ENCODE results near the gene PTPRE. TPM values are rescaled to one million over a fixed set of nuclear protein-coding genes. Genes with fewer than 3 reads are reported as not detected.
A peak's percentile ranks its signal among the peaks of the same experiment; 100 is the strongest.

Gene PTPRE
- total and polyA plus RNA-seq, 8 donors, result 1.0 to 7.1 (median 2.1) TPM

DNA sequence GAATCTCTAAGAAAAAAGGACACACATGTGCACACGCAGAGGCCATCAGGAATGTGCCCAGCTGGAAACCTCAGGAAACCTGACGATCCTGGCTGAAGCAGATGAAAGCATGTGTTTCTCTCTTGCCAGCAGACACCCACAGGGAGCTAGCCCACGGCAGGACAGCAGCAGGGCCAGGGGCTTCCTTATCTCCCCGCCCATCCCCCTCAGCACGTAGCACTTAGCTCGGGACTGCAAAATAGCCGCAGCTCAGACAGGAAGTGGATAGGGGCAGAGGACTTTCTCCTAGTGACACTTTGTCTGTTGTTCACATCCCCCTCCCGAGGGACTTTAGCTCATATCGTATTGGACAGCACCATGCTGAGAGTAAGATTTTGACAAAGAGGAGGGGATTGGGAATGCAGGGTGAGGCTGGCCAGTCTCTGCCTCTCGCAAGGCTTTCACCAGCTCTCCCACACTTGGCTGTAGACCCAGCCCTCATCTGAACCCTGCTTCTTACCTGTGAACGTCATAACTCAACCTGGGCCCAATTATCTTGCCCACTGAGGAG, 155.5 kb downstream of the PTPRE start:
- intact Hi-C loops (cut with DNase I), result no loop called here
- TF ChIP-seq, protein P1, sequence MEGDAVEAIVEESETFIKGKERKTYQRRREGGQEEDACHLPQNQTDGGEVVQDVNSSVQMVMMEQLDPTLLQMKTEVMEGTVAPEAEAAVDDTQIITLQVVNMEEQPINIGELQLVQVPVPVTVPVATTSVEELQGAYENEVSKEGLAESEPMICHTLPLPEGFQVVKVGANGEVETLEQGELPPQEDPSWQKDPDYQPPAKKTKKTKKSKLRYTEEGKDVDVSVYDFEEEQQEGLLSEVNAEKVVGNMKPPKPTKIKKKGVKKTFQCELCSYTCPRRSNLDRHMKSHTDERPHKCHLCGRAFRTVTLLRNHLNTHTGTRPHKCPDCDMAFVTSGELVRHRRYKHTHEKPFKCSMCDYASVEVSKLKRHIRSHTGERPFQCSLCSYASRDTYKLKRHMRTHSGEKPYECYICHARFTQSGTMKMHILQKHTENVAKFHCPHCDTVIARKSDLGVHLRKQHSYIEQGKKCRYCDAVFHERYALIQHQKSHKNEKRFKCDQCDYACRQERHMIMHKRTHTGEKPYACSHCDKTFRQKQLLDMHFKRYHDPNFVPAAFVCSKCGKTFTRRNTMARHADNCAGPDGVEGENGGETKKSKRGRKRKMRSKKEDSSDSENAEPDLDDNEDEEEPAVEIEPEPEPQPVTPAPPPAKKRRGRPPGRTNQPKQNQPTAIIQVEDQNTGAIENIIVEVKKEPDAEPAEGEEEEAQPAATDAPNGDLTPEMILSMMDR (IDR thresholded peaks at IDR 0.05), result no peak
- no peaks in the 10 kb centered on the region for H3K4me1 ChIP-seq
- ATAC-seq, result peak in 1 of 4 donors; percentile 6
- whole genome bisulfite sequencing, 2 donors, result 19 to 22% methylated on average over 11 of the region's 11 CpGs
- FAIRE-seq, result no peak
- no peaks in the 10 kb centered on the region for H3K27me3 ChIP-seq
- H3K36me3 ChIP-seq, result no peaks in the 10 kb centered on the region
- no peak for DNase-seq
- no peaks in the 10 kb centered on the region for H3K9me3 ChIP-seq
- peak overlapping the region in 1 of 4 donors; percentile 55 for H3K27ac ChIP-seq
- no peak overlapping the region for H3K4me3 ChIP-seq

DNA sequence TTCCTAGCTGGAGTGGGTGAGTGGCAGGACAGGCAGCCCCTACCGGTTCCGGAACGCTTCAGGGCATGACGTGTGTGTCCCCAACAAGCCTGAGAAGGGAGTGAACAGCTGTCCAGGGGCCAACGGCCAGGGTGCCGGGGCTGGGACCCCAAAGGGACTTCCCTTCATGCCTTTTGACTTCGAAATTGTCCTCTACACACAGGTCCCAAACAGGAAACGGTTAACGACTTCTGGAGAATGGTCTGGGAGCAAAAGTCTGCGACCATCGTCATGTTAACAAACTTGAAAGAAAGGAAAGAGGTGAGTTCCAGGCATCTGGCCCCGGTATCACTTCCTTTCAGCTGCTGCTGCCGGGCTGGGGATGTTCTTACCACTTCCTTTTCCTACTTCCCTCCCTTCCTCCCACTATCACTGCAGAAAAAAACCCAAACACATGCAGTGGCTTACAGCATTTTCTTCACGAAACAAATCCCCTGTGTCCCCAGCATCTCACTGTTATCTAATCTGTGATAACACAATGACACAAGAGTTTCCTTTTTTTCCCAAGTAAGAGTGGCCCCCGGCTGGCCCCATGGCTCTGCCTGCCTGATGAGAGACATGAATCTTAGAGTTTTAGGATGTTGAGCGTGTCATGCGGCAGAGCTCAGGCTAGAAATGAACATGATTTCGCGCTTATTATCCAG, 156.1 kb downstream of the PTPRE start:
- DNase-seq, result no peak

DNA sequence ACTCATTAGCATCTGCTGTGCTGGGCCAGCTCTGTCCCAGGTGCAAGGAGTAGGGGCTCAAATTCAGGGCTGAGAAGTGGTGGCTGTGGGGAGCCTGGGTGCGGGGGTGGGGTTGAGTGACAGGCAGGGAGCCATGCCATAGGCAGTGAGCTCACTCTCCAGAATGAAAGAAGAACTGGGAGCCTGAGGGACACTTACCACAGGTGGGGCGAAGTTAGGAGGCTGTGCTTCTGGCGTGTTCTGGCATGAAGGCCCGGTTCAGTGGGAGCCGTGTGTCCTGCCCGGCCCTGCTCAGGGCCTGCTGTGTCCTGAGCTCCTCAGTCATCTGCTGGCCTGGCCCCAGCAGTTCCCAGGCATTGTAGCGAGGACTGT, 156.8 kb downstream of the PTPRE start:
- ATAC-seq, result peak in 2 of 4 donors; percentile 7 to 8
- WGBS, 2 donors, result 67% methylated on average over 7 of the region's 7 CpGs

More for the DNA sequence above, 156.1 kb downstream of the PTPRE start:
- H3K4me3 ChIP-seq, result no peak overlapping the region
- H3K27me3 ChIP-seq, result no peaks in the 10 kb centered on the region
- TF ChIP-seq, protein P1 (IDR thresholded peaks at IDR 0.05), result no peak
- intact Hi-C loops (cut with DNase I), result no loop called here
- FAIRE-seq (no peak), ATAC-seq (peak in 2 of 4 donors; percentile 43 to 47)
- H3K36me3 ChIP-seq, result no peaks in the 10 kb centered on the region
- no peaks in the 10 kb centered on the region for H3K9me3 ChIP-seq
- 35 to 40% methylated on average over 19 of the region's 19 CpGs for WGBS, 2 donors
- H3K27ac ChIP-seq, result peak overlapping the region in 1 of 4 donors; percentile 55
- H3K4me1 ChIP-seq, result no peaks in the 10 kb centered on the region

DNA sequence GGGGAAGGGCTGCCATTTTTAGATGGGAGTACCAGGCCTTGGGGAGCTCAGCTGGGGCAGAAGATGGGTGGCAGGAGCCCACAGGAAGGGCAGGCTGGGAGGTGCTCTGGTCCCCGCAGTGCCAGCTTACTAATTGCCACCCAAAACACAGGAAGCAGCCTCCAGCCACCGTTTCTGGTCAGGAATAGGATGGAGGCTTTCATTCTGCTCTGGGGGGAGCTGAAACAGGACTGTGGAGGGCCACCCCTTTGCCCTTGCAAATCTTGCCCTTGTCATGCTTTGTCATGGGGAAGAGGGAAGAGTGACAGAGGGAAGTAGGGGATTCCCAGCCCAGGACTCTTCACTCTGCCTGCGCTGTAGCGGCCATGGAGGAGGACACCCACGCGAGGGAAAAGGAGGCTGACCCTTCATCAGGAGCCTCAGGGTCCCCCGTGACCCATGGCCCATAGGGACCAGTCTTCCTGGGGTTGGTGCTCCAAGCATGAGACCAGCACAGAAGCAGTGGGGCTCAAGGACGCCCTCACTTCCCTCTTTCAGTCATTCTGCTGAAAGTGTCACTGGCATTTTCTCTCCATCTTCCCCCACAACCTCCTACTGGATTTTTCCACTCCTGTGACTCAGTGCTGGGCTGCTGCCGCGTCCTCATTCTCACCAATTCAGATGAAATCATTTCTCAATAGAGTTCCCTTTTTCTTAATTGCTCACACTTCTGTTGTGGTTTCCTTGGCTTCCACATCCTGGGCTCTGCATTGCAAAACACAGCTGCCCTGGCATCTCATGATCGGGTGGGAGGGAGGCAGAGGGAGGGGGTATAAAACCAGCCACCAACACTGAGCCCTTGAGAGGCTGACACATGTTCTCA, 157.4 kb downstream of the PTPRE start:
- peak overlapping the region in 2 of 4 donors; percentile 55 to 61 for H3K27ac ChIP-seq

More for the DNA sequence above, 156.8 kb downstream of the PTPRE start:
- Histone ChIP-seq H3K4me1 (no peaks in the 10 kb centered on the region), H3K36me3 (no peaks in the 10 kb centered on the region), H3K9me3 (no peaks in the 10 kb centered on the region), H3K4me3 (no peak overlapping the region), H3K27me3 (no peaks in the 10 kb centered on the region), H3K27ac (peak overlapping the region in 2 of 4 donors; percentile 55 to 61)
- intact Hi-C loops (cut with DNase I), result no loop called here
- FAIRE-seq (no peak), DNase-seq (no peak)
- TF ChIP-seq, protein P1 (IDR thresholded peaks at IDR 0.05), result no peak

More for the DNA sequence above, 157.4 kb downstream of the PTPRE start:
- WGBS, 2 donors, result 53 to 75% methylated on average over 11 of the region's 11 CpGs
- intact Hi-C loops (cut with DNase I), result no loop called here
- H3K9me3 ChIP-seq, result no peaks in the 10 kb centered on the region
- no peak for FAIRE-seq
- H3K27me3 ChIP-seq, result no peaks in the 10 kb centered on the region
- H3K4me3 ChIP-seq, result no peak overlapping the region
- no peaks in the 10 kb centered on the region for H3K36me3 ChIP-seq
- peak in 3 of 4 donors; percentile 48 to 70 (median 58) for ATAC-seq
- peak in 1 of 6 donors; percentile 56 for DNase-seq
- TF ChIP-seq, protein P1 (IDR thresholded peaks at IDR 0.05), result no peak
- no peaks in the 10 kb centered on the region for H3K4me1 ChIP-seq

Data from pancreas (tissue), 10 donors.